NCI-H748 (cell line): Measurements from ENCODE around the gene CCSAP.
"Not testable (repeated sequence)": the region's sequence is repeated elsewhere in the genome, so short reads cannot be mapped to it uniquely, and the experiment has no call there.

Source experiments
- DNase-seq: peaks from one replicate; lab custom pipeline; 2025; ENCODE audit not compliant: unreplicated experiment; lab: John Stamatoyannopoulos, UW

Gene CCSAP

DNA sequence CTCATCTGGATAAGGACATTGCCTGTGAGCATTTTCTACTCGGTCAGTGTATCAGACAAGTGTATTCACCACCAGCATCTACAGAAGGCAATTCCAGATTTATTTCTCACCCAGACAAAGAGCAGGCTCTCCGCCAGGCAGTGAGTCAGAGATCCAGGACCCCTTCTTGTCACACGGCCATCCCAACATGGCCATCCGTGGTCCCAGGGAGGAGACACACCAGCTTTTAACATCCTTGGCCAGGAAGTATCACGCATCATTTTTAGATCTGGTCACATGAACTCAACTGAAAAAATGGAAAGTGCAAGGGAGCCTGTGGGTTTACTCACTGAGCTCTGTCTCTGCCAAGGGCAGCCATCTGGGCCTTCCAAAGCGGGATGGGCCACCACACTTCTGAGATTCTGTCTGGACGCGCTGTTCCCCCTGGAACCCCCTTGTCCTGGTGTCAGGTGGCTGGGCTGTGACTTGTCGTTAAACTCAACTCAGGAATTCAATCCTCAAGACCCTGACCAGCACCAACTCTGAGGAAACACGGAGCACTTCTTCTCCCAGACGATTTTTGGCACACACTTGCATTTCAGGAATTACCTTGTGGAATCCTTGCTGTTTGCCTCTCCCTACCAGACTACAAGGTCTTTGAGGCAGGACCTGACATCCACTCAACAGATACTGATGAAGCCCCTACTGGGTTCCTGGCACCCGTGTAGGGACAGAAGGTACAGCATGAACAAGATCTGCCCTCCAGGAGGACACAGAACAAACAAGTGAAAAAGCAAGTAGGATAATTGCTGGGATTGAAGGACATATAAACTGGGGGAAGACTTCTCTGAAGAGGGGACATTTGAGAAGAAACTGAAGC, 21.6 kb upstream of the CCSAP start:
- DNase-seq = no peak

DNA sequence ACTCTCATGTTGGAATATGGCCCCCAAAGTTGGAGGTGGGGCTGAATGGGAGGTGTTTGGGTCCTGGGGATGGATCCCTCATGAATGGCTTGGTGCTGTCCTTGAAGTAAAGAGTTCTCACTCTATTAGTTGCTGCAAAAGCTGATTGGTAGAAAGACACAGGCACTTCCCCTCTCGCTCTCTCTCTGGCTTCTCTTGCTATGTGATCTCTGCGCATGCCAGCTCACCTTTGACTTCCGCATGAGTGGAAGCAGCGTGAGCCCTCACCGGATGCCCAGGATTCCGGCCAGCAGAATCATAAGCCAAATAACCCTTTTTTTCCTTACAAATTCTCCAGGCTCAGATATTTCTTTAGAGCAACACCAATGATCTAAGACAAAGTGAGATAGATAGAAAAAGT, 20.9 kb upstream of the CCSAP start:
- no peak for DNase-seq

DNA sequence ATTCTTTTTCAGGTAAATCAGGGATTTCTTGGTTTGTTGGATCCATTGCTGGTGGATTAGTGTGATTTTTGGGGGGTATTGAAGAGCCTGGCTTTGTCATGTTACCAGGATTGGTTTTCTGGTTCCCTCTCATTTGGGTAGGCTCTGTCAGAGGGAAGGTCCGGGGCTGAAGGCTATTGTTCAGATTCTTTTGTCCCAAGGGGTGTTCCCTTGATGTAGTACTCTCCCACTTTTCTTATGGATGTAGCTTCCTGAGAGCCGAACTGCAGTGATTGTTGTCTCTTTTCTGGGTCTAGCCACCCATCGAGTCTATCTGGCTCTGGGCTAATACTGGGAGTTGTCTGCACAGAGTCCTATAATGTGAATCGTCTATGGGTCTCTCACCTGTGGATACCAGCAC, 17.6 kb upstream of the CCSAP start:
- DNase-seq = no peak

DNA sequence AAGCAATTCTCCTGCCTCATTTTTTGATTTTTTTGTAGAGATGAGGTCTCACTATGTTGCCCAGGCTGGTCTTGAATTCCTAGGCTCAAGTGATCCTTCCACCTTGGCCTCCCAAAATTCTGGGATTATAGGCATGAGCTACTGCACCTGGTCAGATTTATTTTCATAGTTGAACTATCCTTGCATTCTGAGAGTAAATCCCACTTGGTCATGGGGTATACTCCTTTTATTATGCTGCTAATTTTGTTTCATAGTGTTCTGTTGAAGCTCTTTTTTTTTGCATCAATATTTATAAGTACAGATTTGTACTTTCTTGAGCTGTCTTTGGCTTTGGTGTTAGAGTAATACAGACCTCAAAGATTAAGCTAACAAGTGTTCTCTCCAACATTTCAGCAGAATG, 12.8 kb upstream of the CCSAP start:
- DNase-seq = no peak

DNA sequence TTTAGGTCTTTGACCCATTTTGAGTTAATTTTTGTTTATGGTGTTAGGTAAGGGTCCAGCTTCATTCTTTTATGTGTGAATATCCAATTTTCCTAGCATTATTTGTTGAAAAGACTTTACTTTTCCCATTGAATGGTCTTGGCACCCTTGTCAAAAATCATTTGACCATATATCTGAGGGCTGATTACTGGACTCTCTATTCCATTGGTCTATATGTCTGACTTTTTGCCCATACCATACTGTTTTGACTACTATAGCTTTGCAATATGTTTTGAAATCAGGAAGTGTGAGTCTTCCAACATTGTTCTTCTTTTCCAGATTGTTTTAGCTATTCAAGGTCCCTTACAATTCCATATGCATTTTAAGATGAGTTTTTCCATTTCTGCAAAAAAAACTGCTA, 11.4 kb upstream of the CCSAP start:
- DNase-seq = no peak

DNA sequence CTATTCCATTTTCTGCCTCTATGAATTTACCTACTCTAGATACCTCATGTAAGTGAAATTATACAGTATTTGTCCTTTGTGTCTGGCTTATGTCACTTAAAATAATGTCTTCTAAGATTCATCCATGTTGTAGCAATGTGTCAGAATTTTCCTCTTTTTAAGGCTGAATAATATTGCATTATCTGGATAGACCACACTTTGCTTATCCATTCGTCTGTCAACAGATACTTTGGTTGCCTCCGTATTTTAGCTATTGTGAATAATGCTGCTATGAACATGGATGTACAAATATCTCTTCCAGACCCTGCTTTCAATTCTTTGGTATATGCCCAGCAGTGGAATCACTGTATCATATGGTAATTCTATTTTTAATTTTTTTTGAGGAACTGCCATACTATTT, 10.1 kb upstream of the CCSAP start:
- DNase-seq = no peak

DNA sequence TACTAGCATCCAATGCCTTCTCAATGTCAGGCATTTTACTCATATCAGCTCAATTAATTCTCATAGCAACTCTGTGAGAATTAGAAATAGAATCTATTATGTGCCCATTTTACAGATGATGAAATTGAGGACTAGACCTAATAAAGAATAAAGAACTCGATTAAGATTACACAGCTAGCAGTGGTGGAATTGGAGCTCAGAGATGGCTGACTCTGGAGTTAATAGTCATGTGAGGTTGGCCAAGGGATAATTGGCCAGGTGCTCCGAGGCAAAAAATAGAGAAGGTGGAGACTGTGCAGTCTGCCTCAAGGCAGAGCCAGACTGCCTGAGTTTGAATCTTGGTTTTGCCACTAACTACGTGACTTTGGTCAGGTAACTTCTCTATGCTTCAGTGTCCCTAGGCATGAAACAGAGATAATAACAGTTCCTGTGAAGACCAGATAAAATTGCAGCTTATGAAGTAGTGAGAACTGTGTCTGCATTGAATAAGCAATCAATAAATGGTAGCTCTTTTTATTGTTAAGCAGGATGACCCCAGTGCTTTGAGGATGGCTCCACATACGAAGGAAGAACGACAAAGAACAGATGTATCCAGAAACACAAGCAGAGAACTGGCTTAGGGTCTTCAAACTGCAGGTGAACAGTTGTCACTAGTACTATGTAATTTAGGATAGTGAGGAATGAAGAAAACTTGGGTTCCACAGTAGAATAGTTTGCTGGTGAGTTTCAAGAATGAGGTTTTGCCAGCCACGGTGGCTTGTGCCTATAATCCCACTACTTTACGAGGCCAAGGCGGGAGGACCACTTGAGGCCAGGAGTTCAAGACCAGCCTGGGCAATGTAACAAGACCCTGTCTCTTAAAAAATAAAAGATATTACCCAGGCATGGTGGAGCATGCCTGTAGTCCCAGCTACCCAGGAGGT, 6.9 kb upstream of the CCSAP start:
- no peak for DNase-seq

DNA sequence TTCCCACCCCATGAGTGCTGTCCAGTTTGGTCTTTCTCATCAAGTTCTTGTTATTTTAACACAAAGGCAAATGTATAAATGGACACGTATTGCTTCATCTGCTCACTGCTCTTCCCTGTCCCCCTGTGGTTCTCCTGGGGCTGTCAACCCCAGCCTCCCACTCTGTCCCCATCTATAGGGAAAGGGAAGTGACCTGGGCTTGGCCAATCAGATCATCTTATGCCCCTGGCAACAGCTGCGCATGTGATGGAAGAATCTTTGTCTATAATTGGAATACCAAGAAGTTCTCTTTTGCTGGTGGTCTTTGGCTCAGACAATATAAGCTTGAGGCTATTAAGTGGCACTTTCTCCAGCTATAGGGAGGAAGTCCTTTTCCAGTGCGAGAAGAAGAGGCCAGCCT, 4.7 kb upstream of the CCSAP start:
- no peak for DNase-seq

DNA sequence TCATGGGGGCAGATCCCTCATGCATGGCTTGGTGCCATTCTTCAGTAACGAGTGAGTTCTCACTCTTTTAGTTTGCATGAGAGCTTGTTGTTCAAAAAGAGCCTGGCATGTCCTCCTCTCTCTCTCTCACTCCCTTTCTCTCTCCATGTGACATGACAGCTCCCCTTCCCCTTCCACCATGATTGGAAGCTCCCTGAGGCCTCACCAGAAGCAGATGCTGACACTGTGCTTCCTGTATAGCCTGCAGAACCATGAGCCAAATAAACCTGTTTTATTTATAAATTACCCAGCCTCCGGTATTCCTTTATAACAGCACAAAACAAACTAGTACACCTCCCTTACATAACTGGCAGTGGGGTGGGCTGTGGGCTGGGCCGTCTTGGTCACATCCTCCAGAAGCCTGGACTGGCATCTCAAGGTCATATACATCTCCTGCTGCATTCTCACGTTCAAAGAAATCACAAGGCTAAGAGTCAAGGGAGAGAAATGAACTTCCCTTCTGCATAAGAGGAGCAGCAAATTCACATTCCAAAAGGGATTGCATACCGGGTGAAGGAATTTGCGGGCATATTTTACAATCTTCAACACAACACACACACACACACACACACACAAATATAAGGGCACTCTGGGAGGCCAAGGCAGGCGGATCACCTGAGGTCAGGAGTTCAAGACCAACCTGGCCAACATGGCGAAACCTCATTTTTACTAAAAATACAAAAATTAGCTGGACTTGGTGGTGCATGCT, 2.3 kb upstream of the CCSAP start:
- DNase-seq = no peak

DNA sequence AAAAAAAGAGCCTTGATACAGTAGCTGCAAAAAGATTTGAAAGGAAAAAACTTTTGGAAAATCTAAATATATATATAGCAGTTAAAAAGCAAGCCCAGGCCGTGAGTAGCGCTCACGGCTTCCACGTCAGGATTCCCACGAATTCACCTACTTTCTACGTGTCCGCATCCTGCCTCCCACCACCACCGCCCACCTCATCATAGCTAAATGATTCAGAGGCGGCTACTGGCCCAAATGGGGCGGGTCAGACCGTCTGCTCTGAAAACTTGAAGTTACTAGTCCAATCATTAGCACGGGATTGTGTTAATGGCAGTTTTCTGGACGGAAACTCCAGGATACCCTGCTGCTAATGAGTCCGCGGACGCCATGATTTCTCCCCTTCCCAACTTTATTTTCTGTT, 1.3 kb upstream of the CCSAP start:
- peak; percentile 34 for DNase-seq

DNA sequence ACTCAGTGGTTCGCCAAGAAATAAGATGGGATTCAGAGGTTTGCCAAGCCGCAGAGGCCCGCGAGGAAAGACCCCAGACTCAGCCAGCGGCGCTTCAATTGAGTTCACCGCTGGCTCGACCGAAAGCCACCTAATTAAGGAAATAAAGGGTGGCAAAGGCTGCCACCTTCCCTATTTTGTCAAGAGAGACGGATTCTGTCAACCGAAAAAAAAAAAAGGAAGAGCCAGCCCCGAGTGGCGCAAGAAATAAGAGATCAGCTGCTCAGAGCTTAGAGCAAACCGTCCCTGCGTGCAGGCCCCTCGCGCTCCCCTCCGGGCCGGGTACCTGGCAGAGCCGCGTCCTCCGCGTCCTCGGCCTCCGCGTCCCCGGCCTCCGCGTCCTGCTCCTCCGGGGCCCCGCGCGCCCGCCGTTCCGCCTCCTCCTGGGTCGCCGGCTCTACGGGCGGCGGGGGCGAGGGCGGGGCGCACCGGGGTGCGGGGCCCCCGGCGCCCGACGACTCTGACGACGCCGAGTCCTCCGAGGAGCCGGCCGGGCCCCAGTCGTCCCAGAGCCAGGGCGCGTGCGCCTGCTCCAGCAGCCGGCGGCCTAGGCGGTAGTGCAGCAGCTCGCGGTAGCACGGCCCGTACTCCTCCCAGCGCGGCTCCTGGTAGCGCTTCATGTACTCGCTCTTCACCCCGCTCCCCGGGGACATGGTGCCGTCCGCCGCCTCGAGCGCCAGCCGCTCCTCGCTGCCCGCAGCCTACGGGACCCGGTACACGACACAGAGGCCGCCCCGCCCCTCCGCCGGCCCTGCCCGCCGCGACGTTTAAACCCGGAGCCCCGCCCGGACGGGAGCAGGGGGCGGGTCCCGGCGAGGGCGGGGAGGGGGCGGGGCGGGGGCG, 832 bp downstream of the CCSAP start:
- peak; percentile 89 for DNase-seq

DNA sequence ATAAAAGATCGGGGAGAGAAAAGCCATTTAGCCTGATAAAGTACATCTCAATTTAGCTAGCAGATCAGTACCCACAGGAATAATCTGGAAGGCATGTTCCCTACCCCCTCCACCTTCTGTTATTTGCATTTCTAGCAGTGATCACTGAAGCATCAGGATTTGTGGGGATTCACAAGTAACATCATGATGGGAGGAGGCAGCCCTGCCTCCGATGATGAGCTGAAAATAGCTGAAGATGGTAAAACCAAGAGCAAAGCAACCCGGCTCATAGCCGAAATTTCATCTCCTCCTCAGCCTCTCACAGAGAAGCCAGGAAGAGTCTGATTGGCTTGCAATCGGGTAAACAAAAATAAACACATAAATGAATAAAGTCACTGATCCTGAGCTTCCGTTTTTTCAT, 2.4 kb downstream of the CCSAP start:
- DNase-seq = no peak

DNA sequence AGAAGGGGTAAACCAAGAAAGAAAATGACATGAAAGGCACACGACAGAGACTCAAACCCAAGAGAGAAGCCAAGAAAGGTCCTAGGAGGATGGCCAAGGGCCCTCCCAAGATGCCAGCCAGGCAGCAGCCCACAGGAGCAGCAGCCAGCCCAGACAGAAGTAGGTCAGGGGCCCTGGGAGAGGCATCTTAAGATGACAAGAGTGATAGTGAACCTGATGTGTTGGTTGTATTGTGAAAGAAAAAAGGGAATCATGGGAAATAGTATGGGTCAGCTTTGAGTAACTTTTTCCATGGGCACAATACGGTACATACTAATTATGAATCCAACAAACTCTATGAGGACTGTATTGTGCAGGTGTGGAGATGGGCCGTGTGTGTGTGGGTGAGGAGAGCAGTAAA, 3.3 kb downstream of the CCSAP start:
- no peak for DNase-seq

DNA sequence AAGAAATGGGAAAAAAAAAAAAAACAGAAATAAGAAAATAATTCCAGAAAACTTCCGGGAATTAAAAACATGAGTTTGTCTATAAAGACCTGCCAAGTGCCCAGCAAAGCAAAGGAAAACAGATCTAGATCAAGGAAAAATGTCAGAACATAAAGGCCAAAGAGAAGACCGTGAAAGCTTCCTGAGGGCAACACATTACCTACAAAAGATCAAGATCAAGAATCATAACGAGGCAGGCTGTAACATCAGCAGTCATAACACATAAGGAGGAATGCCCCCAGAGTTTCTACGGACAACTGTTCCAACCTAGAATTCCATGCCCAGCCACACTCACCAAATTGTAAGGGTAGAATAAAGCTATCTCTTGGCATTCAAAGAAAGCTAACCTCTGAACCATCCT, 3.8 kb downstream of the CCSAP start:
- no peak for DNase-seq

DNA sequence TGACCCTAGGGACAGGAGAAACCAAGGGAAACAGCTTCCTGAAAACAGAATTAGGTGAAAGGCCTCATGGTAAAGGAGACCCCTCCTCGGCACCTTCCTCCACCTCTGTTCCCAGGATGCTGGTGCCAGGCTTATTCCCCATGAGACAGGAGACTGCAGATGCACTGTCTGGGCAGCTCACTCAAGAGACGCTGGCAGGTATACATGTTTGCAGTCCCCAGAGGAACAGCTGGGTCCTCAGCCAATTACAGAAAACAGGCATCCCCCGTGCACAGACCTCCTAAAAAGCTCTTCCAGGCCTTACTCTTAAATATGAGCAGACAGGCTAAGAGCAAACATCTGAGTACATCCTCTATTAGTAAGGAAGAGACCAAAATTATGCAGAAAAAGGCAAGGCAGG, 6.5 kb downstream of the CCSAP start:
- DNase-seq = no peak

DNA sequence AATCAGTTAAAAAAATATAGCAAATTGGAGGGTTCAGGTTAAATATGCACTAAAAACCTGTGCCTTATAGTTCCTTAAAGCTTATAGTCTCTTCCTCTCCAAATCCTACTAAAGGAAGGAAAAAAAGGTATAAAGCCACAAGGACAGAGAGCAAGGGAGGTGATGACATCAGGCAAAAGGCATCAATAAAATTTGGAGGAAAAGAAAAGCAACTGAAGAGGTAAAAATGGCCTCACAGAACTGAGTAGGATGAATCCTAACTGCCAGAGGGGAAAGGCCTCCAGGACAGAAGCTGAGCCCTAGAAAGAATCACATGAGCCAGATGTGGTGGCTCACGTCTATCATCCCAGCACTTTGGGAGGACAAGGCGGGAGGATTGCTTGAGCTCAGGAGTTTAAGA, 8.1 kb downstream of the CCSAP start:
- no peak for DNase-seq

DNA sequence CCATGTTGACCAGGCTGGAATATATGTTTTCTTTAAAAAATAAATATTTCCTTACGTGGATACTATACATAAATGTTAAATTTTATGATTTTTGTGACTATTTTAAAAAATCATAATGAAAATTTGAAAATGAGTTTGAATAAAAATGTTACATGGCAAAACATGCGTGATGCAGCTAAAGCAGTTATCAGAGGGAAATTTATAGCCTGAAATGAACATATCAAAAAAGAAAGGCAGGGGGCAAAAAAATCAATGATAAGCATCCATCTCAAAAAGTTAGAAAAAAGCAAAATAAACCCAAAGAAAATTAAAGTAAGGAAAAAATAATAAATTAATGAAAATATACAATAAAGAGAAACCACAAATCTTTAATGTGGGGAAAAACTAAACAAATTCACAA, 8.6 kb downstream of the CCSAP start:
- no peak for DNase-seq

DNA sequence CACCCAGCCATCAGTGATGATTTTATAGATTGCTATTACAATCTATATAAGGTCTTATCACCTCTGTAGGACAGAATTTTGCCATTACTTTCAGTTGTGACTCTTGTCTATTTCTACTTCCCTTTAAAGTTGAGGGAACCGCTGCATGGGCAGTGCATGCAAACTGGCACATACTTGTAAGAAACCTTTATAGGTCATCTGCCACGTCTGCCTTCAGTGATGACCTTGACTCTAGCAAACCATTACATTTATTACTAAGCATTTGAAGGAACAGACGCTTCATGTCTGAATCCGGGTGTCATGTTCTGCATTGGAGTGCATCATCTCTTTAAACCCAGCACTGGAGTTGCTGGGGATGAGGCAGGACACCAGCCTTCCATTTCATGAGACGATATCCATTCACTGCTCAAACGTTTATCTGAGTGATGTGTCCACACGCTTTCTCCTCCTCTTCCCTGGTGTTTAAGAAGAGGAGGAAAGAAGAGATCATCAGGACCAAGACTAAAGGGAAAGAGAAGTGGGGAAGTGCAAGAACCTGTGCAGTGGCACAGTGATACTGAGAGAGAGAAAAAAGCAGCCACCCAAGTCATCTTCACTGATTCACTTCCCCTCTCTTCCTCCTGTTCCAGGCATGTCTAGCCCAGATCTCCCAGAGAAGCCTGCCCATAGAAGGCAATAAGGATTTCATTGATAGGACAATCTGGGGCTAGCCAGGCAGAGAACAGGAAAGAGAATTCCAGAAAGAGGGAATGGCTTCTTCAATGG, 14.1 kb downstream of the CCSAP start:
- no peak for DNase-seq

DNA sequence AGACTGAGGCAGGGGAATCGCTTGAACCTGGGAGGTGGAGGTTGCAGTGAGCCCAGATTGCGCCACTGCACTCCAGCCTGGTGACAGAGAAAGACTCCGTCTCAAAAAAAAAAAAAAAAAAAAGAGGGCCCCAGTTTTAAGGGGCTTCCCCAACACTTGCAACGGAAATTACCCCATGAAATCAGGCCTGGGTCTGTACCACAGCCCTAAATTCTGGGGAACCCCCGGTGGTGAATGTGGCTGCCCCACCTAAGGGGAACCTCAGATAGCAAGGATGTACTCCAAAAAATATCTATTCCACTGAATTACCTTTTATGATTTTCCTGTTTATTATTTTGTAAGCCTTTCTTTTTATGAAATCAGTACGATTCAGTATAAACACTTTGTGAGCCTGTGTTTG, 15.1 kb downstream of the CCSAP start:
- DNase-seq = not testable (repeated sequence)

DNA sequence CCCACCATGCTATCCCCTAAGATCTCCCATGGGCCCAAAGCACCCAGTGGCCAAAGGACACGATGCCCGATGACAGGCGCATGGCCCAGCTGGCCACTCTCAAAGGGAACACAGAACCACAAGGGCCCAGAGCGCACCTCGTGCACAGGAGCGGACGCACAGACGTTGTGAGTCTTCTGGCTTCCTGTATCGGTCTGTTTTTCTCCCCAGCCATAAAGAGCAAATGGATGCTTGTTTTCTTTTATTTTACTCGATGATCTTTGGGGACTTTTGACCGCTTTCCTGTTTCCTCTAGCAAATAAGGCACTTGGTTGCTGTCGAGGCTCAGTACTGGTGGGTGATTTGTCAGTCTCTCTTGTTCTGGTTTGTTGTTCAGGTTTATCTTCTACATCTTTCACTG, 16.2 kb downstream of the CCSAP start:
- DNase-seq = no peak
